Stimulated activated CD4-positive, alpha-beta T cell treated with anti-CD3 and anti-CD28 coated beads, Interleukin-12 subunit alpha, Interleukin-12 subunit beta, amount 100 ng/mL, for 48 hours (primary cell): Measurements from ENCODE around the gene PARD3.
"Not testable (repeated sequence)": the region's sequence is repeated elsewhere in the genome, so short reads cannot be mapped to it uniquely, and the experiment has no call there.

ENCODE experiments used
- DNase-seq, 3 donors: peaks; one replicate each; pipeline ENCODE4 v3.0.0-alpha.2; 2020; ENCODE audit warnings: low read depth in 2 of 3, low spot score in 1 of 3

PARD3 gene

DNA sequence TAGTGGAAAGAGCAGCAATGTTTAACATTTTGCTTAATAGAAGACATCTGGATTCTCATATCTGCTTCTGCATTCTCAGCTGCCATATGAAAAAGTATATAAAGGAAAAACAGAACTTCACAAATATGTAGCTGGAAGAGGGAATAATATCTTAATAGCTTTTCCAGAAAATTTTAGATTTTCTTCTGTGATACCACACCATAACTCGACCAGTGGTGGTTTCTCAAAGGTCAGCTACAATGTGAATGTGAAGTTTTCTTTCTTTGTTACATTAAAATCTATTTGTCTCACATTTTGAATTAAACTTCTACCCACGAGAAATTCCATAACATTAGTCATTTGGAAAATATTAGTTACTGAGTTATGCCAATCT, 339.8 kb downstream of the PARD3 start:
- DNase-seq: no peak

DNA sequence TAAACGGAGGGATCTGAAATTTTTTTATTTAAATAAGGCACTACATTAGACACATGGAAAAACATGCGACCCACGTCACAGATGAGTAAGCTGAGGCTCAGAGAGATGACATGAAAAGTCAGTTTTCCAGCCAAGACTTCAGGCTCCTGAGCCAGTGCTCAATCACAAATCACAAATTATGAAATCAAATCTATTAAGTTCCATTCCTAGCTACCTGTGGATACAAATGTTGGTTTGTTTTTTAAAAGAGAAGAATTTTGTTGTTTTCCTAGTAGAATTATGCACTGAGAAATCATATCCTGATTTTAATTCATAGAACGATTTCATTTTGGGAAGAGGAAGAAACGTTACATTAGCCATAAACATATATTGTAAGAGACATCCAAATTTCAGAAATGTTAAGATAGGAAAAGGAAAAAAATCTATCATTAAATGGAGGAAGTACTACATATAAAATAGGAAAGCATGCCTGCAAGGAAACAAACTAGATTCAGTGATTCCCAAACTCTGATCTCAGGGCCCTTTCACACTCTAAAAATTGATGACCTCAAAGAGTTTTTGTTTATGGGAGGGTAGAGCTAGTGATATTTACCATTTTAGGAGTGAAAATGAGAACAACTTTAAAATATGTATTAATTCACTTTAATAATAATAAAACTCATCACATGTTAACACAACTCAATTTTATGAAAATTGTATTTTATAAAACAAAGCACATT, 340.4 kb downstream of the PARD3 start:
- no peak for DNase-seq

DNA sequence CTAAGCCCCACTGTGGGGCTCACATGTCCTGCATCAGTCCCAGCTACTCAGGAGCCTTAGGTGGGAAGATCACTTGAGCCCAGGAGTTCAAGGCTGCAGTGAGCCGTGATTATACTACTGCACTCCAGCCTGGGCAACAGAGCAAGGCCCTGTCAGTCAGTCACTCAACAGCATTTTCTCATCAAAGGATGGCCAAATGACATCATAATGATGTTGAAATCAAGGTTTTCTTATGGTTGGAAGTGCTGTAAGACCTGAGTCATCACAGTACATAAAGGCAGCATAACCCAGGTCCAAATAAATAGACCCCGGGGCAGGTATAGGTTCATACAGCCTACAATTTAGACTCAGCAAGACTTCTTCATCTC, 341.1 kb downstream of the PARD3 start:
- no peak for DNase-seq

DNA sequence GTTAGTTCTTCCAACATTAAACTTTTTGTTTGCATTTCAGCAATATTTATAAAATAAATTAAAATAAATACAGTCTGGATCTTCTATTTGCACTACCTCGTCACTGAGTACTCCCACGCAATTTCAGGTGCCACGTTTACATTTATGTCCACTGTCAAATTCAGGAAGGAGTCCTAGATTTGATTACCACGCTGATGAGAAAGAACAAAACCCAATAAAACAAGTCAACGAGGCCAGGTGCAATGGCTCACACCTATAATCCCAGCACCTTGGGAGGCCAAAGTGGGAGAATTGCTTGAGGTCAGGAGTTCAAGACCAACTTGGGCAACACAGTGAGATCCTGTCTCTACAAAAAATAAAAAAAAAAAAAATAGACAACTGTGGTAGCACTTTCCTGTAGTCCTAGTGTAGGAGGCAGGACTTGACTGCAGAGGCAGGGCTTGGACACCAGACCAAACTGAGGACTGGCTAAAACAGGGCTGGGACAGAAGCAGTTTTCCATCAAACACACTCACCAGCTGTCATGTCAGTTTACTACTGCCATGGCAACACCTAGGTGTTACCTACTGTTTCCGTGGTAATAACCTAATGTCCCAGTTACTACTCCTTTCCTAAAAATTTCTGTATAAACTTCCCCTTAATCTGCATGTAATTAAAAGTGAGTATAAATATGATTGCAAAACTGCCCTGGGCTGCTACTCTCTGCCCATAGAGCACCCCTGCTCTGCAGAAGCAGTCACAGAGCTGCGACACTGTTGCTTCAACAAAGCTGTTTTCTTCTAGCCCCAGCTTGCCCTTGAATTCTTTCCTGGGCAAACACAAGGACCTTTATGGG, 341.7 kb downstream of the PARD3 start:
- DNase-seq: no peak

DNA sequence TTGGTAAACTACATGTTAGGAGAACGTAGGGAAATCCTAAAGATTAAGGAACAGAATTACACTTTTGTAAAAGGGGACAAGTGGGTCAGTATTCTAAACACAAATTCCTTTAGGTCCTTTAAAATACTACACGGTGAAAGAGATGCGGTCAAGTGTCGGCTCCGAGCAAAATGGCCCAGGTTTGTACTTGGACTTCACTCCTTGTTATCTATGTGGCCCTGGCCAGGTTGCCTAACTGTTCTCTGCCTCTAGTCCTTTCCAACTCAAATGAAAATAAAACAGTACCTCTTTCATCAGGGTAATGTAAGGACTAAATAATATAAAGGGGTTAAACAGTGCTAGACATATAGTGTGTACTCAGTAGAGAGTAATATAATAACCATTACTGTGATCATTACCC, 344.8 kb downstream of the PARD3 start:
- no peak for DNase-seq

DNA sequence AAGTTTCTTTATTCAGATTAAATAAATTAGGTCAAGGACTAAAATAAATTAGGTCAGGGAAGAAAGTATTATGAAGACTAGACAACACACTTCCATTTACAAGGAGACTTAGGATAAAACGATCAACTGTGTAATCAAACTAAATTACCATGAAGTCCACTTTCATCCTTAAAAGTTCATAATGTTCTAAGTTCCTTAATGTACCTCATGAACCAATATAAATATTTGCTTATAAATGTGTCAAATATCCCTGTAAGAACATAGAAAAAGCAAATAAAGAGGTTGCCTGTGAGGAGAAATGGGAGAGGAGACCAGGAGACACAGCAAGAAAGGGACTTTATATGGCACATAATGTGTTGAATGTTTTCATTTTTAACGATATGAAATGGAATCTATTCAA, 345.6 kb downstream of the PARD3 start:
- DNase-seq: no peak

DNA sequence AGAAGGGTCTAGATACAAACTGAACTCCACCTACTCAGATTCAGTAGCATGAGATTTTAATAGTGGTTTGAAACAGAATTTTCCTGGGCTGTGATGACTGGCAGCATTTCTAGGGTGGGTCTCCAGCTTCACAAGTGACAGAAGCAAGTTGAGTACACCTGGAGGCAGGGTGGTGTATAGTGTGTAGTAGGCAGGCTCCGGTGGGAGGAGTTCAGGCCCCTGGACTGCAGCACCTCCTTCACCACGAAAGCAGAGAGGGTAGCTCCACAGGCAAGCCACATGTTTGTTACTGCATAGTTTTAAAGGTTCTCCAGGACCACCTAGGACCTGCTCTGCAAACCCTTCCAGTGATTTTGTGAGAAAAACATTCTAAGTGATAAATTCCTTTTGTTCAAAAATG, 347.2 kb downstream of the PARD3 start:
- DNase-seq: no peak

DNA sequence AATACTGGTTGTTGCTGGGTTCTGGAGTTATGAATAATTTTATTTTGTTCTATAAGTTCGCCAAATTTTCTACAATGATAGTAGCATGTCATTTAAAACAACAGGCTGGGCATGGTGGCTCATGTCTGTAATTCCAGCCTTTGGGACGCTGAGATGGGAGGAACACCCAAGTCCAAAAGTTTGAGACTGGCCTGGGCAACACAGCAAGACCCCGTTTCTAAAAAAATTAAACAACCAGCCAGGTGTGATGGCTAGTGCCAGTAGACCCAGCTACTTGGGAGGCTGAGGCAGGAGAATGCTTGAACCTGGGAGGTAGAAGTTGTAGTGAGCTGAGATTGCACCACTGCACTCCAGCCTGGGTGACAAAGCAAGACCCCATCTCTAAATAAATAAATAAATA, 347.7 kb downstream of the PARD3 start:
- DNase-seq: no peak

DNA sequence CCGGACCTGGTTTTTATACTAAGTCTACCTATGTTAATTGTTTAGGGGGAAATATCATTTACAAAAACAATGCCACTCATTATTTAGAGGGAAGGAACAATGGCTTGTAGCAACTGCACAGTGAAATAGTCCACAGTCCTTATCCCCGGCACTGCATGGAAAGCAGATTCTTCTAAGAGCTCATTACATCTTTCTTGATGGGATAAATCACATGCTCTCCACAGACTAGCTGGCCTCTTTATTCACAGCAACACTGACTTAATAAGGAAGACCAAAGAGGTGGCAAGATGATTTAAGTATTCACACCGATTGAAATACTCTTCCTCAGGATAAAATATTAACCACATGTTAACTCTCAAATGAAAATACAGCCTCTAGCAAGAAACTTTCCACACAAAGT, 349.4 kb downstream of the PARD3 start:
- DNase-seq: no peak

DNA sequence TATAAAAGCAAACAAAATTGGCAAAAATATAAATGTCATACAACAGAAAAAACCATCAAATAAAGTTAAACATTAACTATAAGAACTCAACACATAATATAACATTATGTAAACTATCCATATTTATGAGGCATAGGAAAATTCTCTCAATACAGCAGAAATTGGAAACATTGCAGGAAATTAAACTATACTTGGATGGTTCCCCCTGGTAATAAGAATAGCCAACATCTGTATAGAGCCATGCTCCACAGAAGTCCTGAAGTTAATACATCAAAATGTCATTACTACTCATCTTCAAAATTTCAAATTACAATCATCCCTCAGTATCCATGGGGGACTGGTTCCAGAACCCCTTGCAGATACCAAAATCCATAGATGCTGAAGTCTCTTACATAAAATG, 350.5 kb downstream of the PARD3 start:
- DNase-seq: no peak

DNA sequence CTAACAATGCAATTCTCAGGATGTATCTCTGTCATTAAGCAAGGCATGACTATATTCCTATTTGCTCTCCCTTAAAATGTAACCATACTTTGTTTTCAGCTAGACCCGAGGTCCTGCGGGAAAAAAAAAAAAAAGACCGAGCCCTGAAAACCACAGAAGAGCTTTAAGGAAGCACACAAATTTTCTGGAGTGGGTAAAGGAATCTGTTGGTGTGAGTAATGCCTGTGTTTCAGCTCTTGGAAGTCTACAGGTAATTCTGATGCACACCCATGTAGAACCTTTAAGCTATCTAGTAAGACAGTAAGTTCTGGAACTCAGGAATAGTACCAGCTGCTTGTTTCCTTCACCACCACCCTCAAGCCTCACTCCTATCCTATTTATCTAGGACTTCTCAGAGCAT, 351.1 kb downstream of the PARD3 start:
- DNase-seq: no peak

DNA sequence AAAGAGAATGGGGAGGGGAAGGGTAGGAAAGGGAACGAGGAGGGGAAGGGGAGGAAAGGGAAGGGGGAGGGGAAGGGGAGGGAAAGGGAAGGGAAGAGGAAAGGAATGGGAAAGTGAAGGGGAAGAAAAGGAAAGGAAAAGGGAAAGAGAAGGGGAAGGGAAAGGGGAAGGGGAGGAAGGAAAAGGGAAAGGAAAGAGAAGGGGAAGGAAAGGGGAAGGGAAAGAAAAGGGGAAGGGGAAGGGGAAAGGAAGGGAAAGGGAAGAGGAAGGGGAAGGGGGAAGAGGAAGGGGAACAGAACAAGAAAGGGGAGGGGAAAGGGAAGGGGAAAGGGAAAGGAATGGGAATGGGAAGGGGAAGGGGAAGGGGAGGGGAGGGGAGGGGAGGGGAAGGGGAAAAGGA, 352.1 kb downstream of the PARD3 start:
- DNase-seq: no peak

DNA sequence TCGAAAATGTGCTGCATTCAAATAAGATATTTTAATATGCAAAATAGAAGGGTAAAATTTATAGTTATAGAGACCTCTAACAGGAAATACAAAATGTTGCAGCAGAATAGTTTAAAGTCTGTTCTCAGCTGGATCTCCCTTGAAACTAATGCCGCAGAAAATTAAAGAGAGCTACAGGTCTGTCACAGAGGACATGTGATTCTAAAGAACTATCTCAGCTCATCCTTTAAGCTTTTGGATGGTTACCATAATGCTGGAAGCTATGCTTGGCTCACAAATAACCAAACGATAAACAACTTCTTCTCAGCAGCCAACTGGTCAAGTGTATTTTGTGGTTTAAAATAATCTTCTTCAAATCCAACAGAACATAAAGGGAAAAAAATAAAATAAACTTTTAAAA, 353.0 kb downstream of the PARD3 start:
- no peak for DNase-seq

DNA sequence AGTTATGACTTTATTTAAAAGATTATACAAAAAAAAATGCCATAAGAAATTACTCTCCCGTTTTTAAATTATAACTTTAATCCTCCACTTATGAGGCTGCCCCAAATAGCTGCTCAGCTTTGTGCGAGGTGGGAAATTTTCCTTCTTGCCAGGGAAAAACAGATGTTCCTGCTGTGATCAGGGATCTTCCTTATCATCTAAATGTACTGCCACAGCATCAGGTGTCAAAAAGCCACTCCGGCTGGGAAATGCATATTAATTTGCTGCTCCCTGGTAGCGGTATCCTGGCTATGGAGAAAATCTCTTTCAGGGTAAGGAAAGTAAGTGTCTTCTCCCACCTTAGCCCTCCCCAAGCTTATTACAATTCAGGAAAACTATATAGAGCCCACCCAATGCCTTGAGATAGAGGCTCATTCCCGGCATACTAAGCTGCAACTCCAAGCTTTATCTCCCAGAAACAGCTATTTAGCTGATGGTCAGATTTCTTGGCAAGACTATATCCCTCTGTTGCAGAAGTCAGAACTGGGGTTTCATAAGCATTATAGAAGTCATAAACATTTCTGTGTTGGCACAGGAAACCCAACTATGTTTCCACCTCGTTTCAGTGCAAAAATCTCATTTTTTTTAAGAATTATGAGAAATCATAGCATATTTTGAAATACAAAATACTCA, 360.4 kb downstream of the PARD3 start:
- DNase-seq: no peak

DNA sequence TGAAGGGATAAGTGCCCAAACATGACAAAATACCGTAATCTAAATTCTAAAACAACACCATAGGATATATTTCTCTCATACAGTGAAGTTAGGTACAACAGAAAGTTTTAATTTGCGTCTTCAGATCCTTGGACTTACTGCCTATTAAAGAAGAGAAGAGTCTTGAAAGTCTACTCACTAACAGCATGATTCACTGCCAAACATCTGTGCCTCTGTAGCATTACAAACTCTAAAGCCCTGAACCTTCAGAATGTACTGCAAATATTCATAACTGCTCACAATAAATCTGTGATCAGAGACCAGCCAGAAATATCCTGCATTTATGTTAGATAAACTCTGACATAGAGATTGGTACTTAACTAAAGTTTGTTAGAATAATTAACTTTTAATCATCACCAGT, 365.3 kb downstream of the PARD3 start:
- no peak for DNase-seq

DNA sequence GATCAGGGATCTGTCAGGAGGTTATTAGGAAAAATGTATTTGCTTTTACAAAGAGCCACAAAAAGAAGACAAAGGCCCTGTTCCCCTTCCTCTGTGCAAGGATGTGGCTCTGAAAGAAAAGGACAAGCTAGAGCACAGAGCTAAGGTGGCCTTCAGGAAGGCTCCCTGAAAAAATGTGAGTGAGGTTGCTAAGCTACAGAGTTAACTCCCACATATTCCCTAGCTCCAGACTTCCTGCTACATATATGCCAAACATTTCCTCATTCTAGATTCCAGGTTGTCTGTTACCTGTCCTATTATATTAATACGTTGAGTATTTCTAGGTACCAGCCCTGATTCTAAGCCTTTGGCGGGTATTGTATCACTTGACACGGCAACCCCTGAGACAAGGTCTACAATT, 369.0 kb downstream of the PARD3 start:
- DNase-seq: no peak

DNA sequence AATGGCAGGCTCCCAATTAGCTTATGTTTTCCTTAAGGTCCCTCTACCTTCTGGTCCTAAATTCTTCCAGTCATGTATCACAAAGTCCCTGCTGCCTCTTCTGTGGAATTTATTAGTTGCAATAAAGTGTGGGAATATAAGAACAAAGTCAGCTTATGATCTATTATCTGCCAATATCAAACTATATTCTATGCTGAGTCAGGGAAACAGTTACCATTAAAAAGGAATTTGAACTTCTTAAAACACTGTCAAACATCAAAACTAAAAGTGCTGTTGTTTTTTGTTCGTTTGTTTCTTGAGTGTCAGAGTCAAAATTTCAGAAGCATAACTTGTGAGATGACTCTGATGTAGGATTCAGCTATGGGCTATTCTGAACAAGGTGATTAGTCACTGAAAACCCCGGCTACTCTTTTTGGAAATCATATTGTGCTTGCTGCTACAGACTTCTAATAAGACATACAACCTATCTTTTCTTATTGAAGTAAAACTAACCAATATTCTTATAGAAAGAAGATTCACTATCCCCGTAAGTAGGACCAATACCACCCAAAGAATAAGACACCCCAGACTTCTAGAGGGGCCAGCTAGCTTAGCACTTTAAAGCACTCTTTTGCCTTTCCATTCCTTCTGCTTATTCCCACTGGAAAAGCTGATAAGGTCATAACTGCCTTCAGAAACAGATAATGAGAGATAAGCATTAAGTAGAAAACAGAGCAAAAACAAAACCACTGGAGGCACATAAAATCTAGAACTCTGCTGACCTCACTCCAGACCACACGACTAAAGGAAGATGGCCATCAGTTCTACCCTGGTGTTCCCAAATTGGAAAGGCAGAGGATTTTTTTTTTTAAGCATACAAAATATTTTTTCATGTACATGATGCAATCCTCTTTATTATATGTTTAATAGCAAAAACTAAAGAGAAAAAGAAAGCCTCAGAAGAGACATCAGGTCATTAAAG, 370.6 kb downstream of the PARD3 start:
- no peak for DNase-seq

DNA sequence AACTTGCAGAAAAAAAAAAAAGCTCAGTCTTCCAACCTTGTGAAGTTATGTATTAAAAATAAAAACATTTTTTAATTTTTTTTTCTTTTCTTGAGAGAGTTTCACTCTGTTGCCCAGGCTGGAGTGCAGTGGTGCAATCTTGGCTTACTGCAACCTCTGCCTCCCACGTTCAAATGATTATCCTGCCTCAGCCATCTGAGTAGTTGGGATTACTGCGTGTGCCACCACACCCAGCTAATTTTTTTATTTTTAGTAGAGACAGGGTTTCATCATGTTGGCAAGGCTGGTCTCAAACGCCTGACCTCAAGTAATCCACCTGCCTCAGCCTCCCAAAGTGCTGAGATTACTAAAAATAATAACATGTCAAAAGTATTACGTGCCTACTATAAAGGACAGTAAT, 375.7 kb downstream of the PARD3 start:
- DNase-seq: not testable (repeated sequence)

DNA sequence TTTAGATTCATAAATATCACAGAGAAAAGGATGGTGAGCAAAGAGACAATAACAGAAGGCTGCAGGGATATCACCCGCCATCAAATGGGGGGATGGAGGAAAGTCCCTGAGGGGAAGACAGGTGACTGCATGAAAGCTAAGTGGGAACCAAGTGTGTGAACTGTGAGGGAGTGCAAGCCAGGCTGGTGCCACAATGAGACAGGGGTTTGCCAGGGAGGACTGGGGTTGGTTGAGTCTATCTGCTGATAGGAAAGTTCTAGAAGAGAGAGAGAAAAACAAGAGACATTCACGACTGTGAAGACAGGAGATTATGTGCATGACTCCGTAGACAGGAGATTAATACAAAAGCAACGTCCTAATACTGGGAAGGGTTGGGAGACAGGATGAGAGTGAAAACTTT, 376.4 kb downstream of the PARD3 start:
- DNase-seq: no peak

DNA sequence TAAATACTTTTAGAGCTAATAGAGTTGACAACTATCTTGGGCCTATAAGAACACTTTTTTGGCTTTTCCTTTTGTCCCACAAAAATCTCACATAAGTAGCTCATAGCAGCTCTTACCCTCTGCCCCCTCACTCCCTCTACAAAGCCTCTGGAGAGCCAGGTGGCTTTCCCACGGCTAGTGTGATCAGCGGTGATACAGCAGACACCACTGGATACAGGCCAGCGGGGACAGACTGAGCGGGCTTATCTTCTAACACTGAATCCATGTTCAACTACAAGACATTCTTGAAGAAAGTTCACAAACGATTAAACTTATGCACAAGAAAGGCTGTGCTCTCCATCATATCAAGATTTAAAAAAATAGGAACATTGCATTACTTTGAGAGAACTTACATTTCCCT, 377.2 kb downstream of the PARD3 start:
- DNase-seq: no peak

DNA sequence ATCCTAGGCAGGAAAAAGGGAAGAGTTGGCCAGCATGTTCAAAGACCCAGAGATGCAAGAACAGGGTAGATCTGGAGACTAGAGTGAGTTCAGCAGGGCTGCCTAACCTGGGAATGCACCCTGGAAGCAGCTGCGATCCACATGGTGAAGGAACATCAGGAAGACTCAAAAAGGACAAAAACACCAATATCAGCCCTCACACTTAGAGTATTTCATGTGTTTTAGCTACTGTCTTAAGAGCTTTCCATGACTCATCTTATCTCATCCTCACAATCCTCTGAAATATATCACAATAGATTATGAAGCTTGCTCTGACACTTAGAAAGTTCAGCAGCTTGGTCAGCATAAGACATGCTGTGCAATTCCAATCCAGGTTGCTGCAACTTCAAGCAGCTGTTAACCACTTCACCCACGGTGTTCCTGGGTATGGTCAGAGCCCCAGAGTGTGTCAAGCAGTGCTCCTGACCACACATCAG, 380.9 kb downstream of the PARD3 start:
- no peak for DNase-seq
